HG03378 (cell line): ENCODE data around the gene PARP12.

Experiments used
- ATAC-seq: cut with Tn5 transposase; IDR thresholded peaks from one replicate; pipeline ENCODE4 v1.9.1; 2021; ENCODE audit warnings: mild to moderate bottlenecking, moderate library complexity; ENCODE audit not compliant: unreplicated experiment

PARP12 gene

GRCh38 chr7:140035400-140036223, 27.1 kb downstream of the PARP12 start:
- no peak for ATAC-seq

- no peak for ATAC-seq
Measured at GRCh38 chr7:140034421-140034820, 28.3 kb downstream of the PARP12 start.

- no peak for ATAC-seq
Measured at GRCh38 chr7:140033779-140034363, 28.9 kb downstream of the PARP12 start.

- no peak for ATAC-seq
Measured at GRCh38 chr7:140033036-140033435, 29.7 kb downstream of the PARP12 start.

GRCh38 chr7:140031364-140031763, 31.4 kb downstream of the PARP12 start:
- no peak for ATAC-seq

GRCh38 chr7:140029072-140029471, 33.7 kb downstream of the PARP12 start:
- ATAC-seq: no peak

- ATAC-seq: no peak
Measured at GRCh38 chr7:140028311-140028710, 34.4 kb downstream of the PARP12 start.

GRCh38 chr7:140027858-140028257, 34.9 kb downstream of the PARP12 start:
- ATAC-seq: no peak

GRCh38 chr7:140026935-140027334, 35.8 kb downstream of the PARP12 start:
- ATAC-seq: no peak

- no peak for ATAC-seq
Measured at GRCh38 chr7:140025814-140026433, 36.8 kb downstream of the PARP12 start.

- no peak for ATAC-seq
Measured at GRCh38 chr7:140025241-140025640, 37.5 kb downstream of the PARP12 start.

- ATAC-seq: no peak
Measured at GRCh38 chr7:140024585-140024984, 38.2 kb downstream of the PARP12 start.

- no peak for ATAC-seq
Measured at GRCh38 chr7:140023728-140024127, 39.0 kb downstream of the PARP12 start.

- ATAC-seq: no peak
Measured at GRCh38 chr7:140022582-140023211, 40.1 kb downstream of the PARP12 start.

GRCh38 chr7:140021603-140022002, 41.1 kb downstream of the PARP12 start:
- no peak for ATAC-seq

- ATAC-seq: no peak
Measured at GRCh38 chr7:140019606-140020005, 43.1 kb downstream of the PARP12 start.

- ATAC-seq: no peak
Measured at GRCh38 chr7:140019172-140019571, 43.6 kb downstream of the PARP12 start.

GRCh38 chr7:140018125-140019043, 44.4 kb downstream of the PARP12 start:
- no peak for ATAC-seq

GRCh38 chr7:140017543-140017942, 45.2 kb downstream of the PARP12 start:
- no peak for ATAC-seq

- ATAC-seq: no peak
Measured at GRCh38 chr7:140017034-140017433, 45.7 kb downstream of the PARP12 start.

- no peak for ATAC-seq
Measured at GRCh38 chr7:140016540-140016939, 46.2 kb downstream of the PARP12 start.
